ENCODE data around the gene USO1. TPM values are rescaled to one million over a fixed set of nuclear protein-coding genes. Genes with fewer than 3 reads are reported as not detected.
A peak's percentile ranks its signal among the peaks of the same experiment; 100 is the strongest.

Gene USO1
- total and polyA plus RNA-seq, 7 donors: 49.5 to 224 (median 175) TPM

GRCh38 chr4:75834772-75835154, 110.4 kb downstream of the USO1 start:
- Histone ChIP-seq H3K27ac (no peak overlapping the region), H3K36me3 (ENCODE audit: insufficient read depth in 1 of 2, low read depth in 1 of 2) (no peaks in the 10 kb centered on the region), H3K4me1 (no peaks in the 10 kb centered on the region), H3K9me3 (no peaks in the 10 kb centered on the region), H3K4me3 (no peak overlapping the region), H3K27me3 (ENCODE audit: insufficient read depth in 3 of 3, low read length in 2 of 3) (no peaks in the 10 kb centered on the region)
- WGBS, 3 donors: 80 to 87% (median 84%) methylated on average over 2 of the region's 2 CpGs
- no peak for TF ChIP-seq CTCF (IDR thresholded peaks at IDR 0.05)
- no peak for DNase-seq
- intact Hi-C loops (cut with DNase I): no loop called here
- no peak for ATAC-seq

DNA sequence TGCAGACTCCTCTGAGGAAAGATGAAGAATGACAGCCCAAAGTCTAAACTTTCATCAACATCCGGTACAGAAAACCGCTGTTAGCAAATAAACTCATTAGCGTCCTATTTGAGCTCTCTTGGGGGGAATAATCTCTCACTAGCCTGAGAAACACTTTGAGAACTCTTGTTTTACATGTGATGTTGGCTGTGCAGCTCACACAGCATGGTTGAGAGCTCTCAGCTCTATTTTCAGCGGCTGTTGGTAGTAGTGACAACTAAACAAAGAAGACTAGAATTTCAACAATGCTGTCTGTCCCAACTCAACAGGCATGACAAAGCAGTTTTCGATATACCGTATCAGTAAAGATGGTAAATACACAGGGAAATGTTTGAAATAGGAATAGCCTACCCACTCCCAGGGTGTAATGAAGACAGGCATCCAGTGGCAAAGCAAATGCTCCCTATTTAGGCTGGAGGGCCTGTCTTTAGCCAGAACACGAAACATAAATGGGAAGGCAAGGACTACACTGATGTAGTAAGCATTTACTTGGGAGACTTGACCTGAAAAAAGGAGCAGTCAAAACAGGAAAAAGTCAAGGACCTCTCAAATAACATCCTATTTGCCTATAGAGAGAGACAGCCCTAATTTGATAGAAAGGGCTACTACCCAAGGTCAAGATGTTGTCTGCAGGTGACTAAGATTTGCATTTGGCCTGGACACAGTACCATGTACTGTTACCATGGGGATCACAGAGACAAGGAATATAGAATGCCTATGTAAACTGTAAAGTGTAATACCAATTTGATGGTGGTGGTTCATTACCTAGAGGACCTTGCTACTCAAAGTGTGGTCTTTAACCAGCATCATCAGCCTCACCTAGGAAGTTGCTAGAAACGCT, 117.5 kb downstream of the USO1 start:
- WGBS, 3 donors: 58 to 65% (median 61%) methylated on average over 8 of the region's 8 CpGs
- Histone ChIP-seq H3K9me3 (no peaks in the 10 kb centered on the region), H3K4me1 (no peaks in the 10 kb centered on the region), H3K27me3 (ENCODE audit: insufficient read depth in 3 of 3, low read length in 2 of 3) (no peaks in the 10 kb centered on the region), H3K4me3 (no peak overlapping the region), H3K27ac (no peak overlapping the region), H3K36me3 (ENCODE audit: insufficient read depth in 1 of 2, low read depth in 1 of 2) (no peaks in the 10 kb centered on the region)
- TF ChIP-seq CTCF (IDR thresholded peaks at IDR 0.05): no peak
- intact Hi-C loops (cut with DNase I): no loop called here
- DNase-seq: no peak
- peak in 3 of 4 donors; percentile 50 to 57 (median 52) for ATAC-seq

GRCh38 chr4:75843596-75843995, 119.2 kb downstream of the USO1 start:
- Histone ChIP-seq H3K36me3 (ENCODE audit: insufficient read depth in 1 of 2, low read depth in 1 of 2) (no peaks in the 10 kb centered on the region), H3K9me3 (no peaks in the 10 kb centered on the region), H3K4me1 (peaks cover 10% of the 10 kb centered on the region), H3K27ac (no peak overlapping the region), H3K4me3 (no peak overlapping the region), H3K27me3 (ENCODE audit: insufficient read depth in 3 of 3, low read length in 2 of 3) (no peaks in the 10 kb centered on the region)
- DNase-seq (no peak), ATAC-seq (no peak)
- TF ChIP-seq CTCF (IDR thresholded peaks at IDR 0.05): no peak
- intact Hi-C loops (cut with DNase I): no loop called here
- whole genome bisulfite sequencing, 3 donors: 92 to 96% (median 95%) methylated on average over 4 of the region's 4 CpGs

- no peak for TF ChIP-seq CTCF (IDR thresholded peaks at IDR 0.05)
- Histone ChIP-seq H3K4me3 (no peak overlapping the region), H3K4me1 (peaks cover 10% of the 10 kb centered on the region), H3K9me3 (no peaks in the 10 kb centered on the region), H3K36me3 (ENCODE audit: insufficient read depth in 1 of 2, low read depth in 1 of 2) (no peaks in the 10 kb centered on the region), H3K27me3 (ENCODE audit: insufficient read depth in 3 of 3, low read length in 2 of 3) (no peaks in the 10 kb centered on the region), H3K27ac (no peak overlapping the region)
- ATAC-seq (no peak), DNase-seq (no peak)
- intact Hi-C loops (cut with DNase I): no loop called here
- 94 to 95% (median 94%) methylated on average over 3 of the region's 3 CpGs for WGBS, 3 donors
Observed at GRCh38 chr4:75844151-75844662, 119.8 kb downstream of the USO1 start.

All from psoas muscle (tissue), 8 donors.